ENCODE data around the gene CYTH3. TPM values are rescaled to one million over a fixed set of nuclear protein-coding genes. Genes with fewer than 3 reads are reported as not detected.
"Not testable (repeated sequence)": the region's sequence is repeated elsewhere in the genome, so short reads cannot be mapped to it uniquely, and the experiment has no call there.

The CYTH3 gene
- total RNA-seq, 1 experiment from 2014 or later, result 19.2 TPM

DNA sequence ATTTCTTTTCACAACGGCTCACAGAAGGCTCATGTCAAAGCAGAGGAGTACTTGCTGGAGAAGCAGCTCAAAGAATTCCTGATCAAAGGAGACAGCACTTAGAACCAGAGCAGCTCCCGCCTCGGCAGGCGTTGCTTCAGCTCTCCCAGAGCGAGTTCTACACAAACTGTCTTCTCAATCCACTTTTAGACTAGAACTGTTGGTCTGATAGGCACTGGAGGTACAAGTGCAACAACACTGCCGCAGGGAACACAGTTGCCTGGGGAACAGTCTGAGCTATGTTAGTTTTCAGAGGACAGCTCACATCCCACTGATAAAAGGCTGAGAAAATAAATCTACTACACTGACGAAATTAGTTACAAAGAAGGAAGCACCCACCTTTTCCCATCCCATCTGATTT is 35.4 kb downstream of the CYTH3 start:
- H3K4me1 ChIP-seq, result peaks cover 4% of the 10 kb centered on the region; the same call in 1 of the 2 replicates
- H3K9me3 ChIP-seq (replicated peaks), result no peaks in the 10 kb centered on the region
- H3K4me3 ChIP-seq, result no peak overlapping the region
- no peak overlapping the region for H3K27ac ChIP-seq
- DNase-seq, result no peak
- no peaks in the 10 kb centered on the region for H3K27me3 ChIP-seq
- H3K36me3 ChIP-seq, result no peaks in the 10 kb centered on the region

DNA sequence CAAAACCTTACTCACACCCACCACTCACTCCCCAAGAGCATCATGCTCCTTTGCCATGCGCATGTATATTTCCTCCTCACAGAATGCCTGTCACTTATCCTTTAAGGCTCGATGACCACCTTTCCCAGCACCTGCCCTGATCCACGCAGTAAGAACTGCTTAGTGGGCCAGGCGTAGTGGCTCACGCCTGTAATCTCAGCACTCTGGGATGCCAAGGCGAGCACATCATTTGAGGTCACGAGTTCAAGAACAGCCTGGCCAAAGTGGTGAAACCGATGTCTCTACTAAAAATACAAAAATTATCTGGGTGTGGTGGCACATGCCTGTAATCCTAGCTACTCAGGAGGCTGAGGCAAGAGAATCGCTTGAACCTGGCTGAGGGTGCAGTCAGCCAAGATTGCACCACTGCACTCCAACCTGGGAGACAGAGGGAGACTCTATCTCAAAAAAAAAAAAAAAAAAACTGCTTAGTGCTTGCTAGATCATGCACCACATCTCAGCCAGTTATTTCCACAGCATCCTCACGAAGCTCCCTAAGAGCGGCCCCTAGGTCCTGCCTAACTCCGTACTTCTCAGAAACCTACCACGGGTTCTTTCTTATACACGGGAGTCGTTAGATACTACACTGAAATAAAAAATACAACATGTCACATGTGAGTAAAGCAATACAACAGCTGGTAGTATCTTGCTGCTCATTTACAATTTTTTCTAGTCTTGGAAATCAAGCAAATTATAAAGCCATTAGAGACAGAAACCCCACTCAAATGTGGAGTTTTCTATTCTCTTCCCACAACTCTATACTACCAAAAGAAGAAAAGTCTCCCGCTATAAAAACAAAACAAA is 37.2 kb downstream of the CYTH3 start:
- Histone ChIP-seq H3K9me3 (replicated peaks) (no peaks in the 10 kb centered on the region), H3K27me3 (no peaks in the 10 kb centered on the region), H3K4me1 (peaks cover 4% of the 10 kb centered on the region; the same call in 1 of the 2 replicates), H3K27ac (no peak overlapping the region), H3K36me3 (no peaks in the 10 kb centered on the region), H3K4me3 (no peak overlapping the region)
- DNase-seq, result no peak

DNA sequence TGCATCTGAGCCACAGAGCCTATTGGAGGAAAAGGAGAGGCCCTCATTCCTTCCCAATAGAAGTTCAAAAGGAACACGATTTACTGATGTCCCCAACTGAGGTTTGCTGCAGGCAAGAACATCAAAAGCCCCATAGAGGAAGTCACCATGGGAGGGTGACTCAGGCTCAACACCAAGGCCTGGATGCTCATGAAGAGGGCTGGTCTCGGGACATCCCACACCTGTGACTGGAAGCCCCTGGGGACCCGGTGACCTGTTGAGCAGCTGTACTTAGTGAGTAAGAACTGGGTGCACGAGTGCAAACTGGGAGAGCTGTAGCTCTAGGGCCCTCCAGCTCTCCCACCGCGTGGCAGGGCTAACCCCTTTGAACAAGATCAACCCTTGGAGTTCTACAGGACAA is 38.0 kb downstream of the CYTH3 start:
- peaks cover 4% of the 10 kb centered on the region; the same call in 1 of the 2 replicates for H3K4me1 ChIP-seq
- no peak overlapping the region for H3K4me3 ChIP-seq
- H3K27ac ChIP-seq, result no peak overlapping the region
- H3K36me3 ChIP-seq, result no peaks in the 10 kb centered on the region
- no peaks in the 10 kb centered on the region for H3K9me3 ChIP-seq (replicated peaks)
- no peak for DNase-seq
- no peaks in the 10 kb centered on the region for H3K27me3 ChIP-seq

DNA sequence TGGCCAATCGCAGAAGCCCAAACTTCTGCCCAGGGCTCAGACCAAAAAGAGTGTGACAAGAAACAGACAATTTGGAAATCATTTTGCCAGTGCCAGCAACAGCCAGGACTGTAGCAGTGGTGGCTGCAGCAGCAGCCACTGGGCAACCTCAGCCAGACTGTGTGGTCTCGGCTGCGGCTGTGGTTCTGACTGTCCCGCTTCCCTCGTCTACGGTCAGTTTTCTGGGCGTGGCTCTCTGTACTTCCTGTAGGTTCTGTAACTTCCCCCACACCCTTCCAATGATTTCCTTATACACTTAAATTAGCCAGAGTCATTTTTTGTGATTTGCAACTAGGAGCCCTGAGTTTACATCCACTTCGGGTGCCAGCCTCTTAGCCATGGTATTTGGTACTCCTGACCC is 39.9 kb downstream of the CYTH3 start:
- H3K27me3 ChIP-seq, result no peaks in the 10 kb centered on the region
- H3K9me3 ChIP-seq (replicated peaks), result no peaks in the 10 kb centered on the region
- no peak overlapping the region for H3K27ac ChIP-seq
- no peak for DNase-seq
- H3K36me3 ChIP-seq, result no peaks in the 10 kb centered on the region
- peaks cover 13% of the 10 kb centered on the region for H3K4me1 ChIP-seq
- no peak overlapping the region for H3K4me3 ChIP-seq

DNA sequence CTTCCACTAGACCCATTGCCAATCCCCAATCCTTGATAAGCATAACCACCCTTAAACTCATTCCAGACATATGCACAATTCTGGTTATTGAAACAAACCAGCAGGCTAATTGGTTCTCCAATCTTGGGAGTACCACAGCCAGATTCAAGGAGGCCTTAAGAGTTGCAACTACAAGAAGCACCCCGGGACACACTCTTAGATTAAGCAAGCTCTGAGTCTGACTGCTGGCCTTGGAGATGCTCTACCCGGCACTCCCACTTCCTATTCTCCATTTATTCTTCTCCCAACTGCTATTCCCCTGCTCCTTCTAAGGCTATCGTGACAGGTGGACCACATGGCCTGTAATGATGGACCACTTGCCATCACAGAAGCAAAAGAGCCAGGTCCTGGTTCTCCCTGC is 40.3 kb downstream of the CYTH3 start:
- no peaks in the 10 kb centered on the region for H3K27me3 ChIP-seq
- peaks cover 17% of the 10 kb centered on the region for H3K4me1 ChIP-seq
- no peak for DNase-seq

DNA sequence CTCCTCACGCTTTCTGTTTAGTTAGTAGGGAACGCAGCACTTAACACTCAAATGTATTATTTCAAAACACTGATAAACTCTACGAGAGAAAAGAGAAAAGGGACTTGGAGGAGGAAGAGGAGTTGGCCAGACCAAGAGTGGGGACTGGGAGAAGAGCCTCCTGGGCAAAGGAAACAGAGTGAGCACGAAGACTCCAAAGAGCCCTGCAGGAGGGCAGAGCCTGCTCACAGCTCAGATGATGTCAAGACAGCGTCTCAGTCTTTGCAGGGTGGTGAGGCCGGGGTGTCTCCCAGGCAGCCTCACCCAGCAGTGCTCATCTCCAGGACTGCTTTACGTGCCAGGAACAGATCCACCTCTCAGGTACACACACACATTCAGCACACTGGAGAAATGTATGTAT is 41.2 kb downstream of the CYTH3 start:
- Histone ChIP-seq H3K4me1 (peaks cover 23% of the 10 kb centered on the region), H3K36me3 (no peaks in the 10 kb centered on the region), H3K27me3 (no peaks in the 10 kb centered on the region), H3K9me3 (replicated peaks) (no peaks in the 10 kb centered on the region), H3K4me3 (no peak overlapping the region), H3K27ac (no peak overlapping the region)
- no peak for DNase-seq

More for the DNA sequence above, 40.3 kb downstream of the CYTH3 start:
- no peaks in the 10 kb centered on the region for H3K9me3 ChIP-seq (replicated peaks)
- H3K36me3 ChIP-seq, result no peaks in the 10 kb centered on the region
- no peak overlapping the region for H3K27ac ChIP-seq
- H3K4me3 ChIP-seq, result no peak overlapping the region

DNA sequence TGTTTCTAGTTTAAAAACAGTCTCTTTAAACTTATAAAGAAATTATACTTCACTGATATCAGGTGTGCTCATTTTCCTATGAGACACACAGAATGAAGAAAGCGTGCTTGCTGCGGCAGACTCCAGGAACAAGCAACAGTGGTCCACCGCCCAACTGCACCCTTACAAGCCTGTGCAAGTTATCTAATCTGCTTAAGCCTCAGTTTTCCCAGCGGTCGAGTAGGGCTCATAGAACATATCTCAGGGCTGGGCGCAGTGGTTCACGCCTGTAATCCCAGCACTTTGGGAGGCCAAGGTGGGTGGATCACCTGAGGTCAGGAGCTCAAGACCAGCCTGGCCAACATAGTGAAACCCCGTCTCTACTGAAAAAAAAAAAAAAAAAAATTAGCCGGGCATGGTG is 43.1 kb downstream of the CYTH3 start:
- Histone ChIP-seq H3K4me1 (peaks cover 25% of the 10 kb centered on the region), H3K27ac (peak overlapping the region; percentile 75), H3K4me3 (peak overlapping the region; percentile 53; the same call in 1 of the 2 replicates)
- not testable (repeated sequence) for H3K36me3 ChIP-seq; H3K27me3 ChIP-seq; H3K9me3 ChIP-seq (replicated peaks)
- peak in 1 of 2 experiments; percentile 31 for DNase-seq

DNA sequence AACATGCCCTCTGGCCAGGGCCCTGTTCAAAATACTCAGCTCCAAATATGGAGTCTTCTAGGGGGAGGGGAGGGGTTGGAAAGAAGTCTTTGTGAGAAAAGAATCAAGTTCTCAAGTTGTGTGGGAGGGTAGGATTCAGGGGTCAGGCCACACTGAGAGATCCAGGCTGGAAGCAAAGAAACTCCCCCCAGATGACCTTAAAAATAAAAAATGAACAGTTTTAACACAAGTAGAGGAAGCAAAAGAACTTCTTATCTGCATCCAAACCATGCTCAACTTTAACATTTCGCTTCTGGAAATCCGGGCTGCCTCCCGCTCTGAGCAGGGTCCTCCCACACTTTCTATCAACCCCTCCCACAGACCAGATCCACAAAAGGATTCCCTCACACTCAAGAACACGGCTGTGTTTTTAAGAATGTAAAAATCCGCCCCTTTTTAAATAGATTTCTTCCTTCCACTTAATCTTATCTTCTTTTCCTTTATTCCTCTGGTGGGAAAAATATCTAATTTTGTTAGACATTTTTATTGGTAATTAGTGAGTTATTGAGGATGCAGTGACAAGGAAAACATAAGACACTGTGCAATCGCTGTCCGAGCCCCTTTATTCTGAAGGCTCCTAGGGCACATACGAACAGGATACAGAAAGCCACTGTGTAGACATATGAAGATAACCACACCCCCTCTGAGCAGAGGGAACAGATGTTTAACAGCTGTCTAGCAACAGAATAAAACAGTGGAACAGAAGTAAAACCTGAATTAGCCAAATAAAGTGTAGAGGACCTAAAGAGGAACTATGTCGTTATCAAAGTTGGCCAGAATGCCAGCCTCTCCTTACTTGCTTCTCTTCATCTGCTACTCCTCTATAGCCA is 43.8 kb downstream of the CYTH3 start:
- peak overlapping the region; percentile 75 for H3K27ac ChIP-seq
- H3K36me3 ChIP-seq, result no peaks in the 10 kb centered on the region
- peaks cover 22% of the 10 kb centered on the region for H3K4me1 ChIP-seq
- peak; percentile 65 to 84 for DNase-seq
- no peaks in the 10 kb centered on the region for H3K9me3 ChIP-seq (replicated peaks)
- H3K4me3 ChIP-seq, result peak overlapping the region; percentile 53
- no peaks in the 10 kb centered on the region for H3K27me3 ChIP-seq

DNA sequence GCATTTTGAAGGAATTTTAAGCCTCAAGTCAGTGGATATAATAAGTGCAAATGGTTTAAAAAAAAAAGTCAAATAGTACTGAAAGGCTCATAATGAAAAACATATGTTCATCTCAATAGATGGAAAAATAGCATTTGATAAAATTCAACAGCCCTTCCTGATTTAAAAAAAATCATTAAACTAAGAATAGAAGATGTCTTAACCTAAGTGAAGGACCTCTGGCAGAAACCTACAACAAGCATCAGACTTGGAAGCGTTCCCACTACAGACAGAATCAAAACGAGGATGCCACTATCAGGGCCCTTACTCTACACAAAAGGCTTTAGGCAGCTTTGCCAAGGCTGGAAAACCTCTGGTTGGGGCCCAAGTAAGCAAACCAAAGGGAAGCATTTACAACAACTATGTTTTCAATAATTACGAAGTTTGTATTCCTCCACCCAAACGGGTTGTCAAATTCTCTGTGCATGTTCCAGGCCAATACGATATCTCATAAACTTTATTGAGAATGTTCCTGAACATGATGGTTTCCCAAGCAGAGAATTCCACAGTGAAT is 45.1 kb downstream of the CYTH3 start:
- Histone ChIP-seq H3K4me3 (peak overlapping the region; percentile 53), H3K27ac (peak overlapping the region; percentile 75), H3K36me3 (no peaks in the 10 kb centered on the region), H3K27me3 (no peaks in the 10 kb centered on the region), H3K9me3 (replicated peaks) (no peaks in the 10 kb centered on the region), H3K4me1 (peaks cover 22% of the 10 kb centered on the region)
- DNase-seq, result peak in 1 of 2 experiments; percentile 44

DNA sequence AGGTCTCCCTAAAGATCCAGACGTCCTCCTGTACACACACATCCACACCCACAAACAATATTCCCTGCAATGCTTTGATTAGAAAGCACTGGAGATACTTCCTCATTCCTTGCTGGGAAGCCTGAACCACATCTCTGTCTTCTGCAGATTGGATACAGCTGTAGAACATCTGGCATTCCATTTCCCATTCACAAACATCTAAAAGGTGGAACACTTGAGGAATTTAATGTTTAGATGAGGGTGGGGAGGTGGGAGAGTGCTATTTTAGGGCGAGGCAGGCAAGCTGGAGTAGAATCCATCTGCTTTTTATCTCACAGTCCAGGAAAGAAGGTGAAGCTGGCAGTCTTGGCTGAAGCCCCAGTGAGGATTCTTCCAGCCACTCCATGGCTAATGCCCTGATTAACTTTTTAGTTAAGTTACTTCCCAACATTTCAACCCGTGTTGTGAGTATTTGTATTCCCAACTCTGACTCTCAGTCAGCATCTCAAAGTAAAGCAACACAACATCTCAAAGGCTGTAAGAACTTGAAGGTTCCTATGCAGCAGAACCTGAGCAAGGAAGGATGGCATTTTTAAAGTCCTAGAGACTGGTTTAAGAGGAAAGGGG is 46.1 kb downstream of the CYTH3 start:
- Histone ChIP-seq H3K4me1 (peaks cover 22% of the 10 kb centered on the region), H3K4me3 (no peak overlapping the region), H3K36me3 (no peaks in the 10 kb centered on the region), H3K9me3 (replicated peaks) (no peaks in the 10 kb centered on the region), H3K27me3 (no peaks in the 10 kb centered on the region), H3K27ac (no peak overlapping the region)
- DNase-seq, result no peak

DNA sequence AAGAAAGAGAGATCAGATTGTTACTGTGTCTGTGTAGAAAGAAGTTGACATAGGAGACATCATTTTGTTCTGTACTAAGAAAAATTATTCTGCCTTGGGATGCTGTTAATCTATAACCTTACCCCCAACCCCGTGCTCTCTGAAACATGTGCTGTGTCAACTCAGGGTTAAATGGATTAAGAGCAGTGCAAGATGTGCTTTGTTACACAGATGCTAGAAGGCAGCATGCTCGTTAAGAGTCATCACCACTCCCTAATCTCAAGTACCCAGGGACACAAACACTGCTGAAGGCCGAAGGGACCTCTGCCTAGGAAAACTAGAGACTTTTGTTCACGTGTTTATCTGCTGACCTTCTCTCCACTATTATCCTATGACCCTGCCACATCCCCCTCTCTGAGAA is 49.0 kb downstream of the CYTH3 start:
- not testable (repeated sequence) for H3K27me3 ChIP-seq

DNA sequence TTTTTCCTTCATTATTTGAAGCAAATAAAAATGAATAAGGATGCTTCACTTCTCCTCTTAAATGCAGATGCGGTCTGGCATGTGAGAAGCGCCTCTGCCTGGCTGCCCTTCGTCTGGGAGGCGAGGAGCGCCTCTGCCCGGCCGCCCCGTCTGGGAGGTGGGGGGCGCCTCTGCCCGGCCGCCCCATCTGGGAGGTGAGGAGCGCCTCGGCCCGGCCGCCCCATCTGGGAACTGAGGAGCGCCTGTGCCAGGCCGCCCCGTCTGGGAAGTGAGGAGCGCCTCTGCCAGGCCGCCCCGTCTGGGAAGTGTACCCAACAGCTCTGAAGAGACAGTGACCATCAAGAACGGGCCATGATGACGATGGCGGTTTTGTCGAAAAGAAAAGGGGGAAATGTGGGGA is 49.4 kb downstream of the CYTH3 start:
- not testable (repeated sequence) for H3K27ac ChIP-seq; H3K36me3 ChIP-seq; H3K4me3 ChIP-seq; H3K27me3 ChIP-seq; H3K9me3 ChIP-seq (replicated peaks); DNase-seq
- H3K4me1 ChIP-seq, result peaks cover 17% of the 10 kb centered on the region

More for the DNA sequence above, 49.0 kb downstream of the CYTH3 start:
- not testable (repeated sequence) for DNase-seq; H3K9me3 ChIP-seq (replicated peaks); H3K27ac ChIP-seq; H3K4me3 ChIP-seq; H3K36me3 ChIP-seq
- peaks cover 19% of the 10 kb centered on the region for H3K4me1 ChIP-seq

DNA sequence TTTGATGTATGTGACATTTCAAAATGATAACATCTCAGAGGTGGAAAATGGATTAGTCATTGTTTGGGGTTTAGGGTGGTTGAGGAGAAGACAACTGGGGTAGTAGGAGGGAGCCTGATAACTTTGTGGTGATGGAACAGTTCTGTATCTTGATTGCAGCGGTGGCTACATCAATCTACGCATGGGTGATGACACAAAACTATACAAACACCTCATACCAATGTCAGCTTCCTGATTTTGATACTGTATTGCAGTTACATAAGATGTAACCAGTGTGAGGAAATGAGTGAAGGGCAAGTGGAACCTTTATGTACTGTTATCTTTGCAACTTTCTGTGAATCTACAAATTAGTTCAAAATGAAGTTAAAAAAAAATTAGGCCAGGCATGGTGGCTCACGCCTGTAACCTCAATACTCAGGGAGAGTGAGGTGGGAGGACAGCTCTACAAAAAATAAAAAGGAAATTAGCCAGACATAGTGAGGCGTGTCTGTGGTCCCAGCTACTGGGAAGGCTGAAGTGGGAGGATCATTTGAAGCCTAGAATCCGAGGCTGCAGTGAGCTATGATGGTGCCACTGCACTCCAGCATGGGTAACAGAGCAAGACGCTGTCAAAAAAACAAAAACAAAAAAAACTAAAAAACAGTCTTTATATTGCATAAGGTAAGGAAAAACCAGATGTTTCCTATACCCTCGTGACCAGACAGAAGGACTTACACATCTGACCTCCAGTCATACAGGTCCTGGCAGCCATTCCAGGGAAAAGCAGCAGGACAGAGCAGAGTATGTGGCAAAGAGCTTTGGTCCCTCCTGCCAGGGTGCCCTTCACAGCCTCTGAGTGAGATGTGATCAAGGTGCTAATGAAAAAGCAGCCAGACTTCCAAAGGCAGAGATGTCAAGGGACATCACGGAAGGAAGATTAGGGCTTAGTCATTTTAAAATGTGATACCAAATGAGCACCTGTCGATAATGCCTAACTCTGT is 50.8 kb downstream of the CYTH3 start:
- Histone ChIP-seq H3K27me3 (no peaks in the 10 kb centered on the region), H3K36me3 (no peaks in the 10 kb centered on the region), H3K9me3 (replicated peaks) (no peaks in the 10 kb centered on the region), H3K4me1 (peaks cover 7% of the 10 kb centered on the region; the same call in 1 of the 2 replicates), H3K4me3 (no peak overlapping the region), H3K27ac (no peak overlapping the region)
- no peak for DNase-seq

DNA sequence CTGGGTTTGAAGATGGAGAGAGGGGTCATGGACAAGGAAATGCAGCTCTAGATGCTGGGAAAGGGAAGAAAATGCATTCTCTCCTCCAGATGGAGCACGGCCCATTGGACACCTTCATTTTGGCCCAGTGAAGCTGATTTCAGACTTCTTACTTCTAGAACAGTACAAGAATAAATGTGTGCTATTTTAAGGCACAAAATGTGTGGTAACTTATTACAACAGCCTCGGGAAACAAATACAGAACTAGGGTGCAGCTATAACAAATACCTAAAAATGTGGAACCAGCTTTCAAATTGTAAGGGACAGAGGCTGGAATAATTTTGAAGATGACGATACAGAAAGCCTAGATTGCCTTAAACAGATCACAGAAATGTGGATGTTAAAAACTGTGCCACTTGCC is 54.1 kb downstream of the CYTH3 start:
- DNase-seq, result no peak
- H3K4me1 ChIP-seq, result no peaks in the 10 kb centered on the region
- H3K27ac ChIP-seq, result no peak overlapping the region
- H3K27me3 ChIP-seq, result no peaks in the 10 kb centered on the region
- H3K9me3 ChIP-seq (replicated peaks), result peaks cover 4% of the 10 kb centered on the region; the same call in 1 of the 2 replicates
- no peaks in the 10 kb centered on the region for H3K36me3 ChIP-seq
- H3K4me3 ChIP-seq, result no peak overlapping the region
